Fibroblast of villous mesenchyme (primary cell): ENCODE data around the gene FAT1. TPM values are rescaled to one million over a fixed set of nuclear protein-coding genes. Genes with fewer than 3 reads are reported as not detected.

Experiments used
- DNase-seq: peaks from one replicate; pipeline ENCODE4 v3.0.0-alpha.2; 2010; ENCODE audit warnings: low read depth
- H3K4me3 ChIP-seq: 2 replicates; pipeline ENCODE4 v1.5.1; 2011; ENCODE audit warnings: low read depth, mild to moderate bottlenecking, low read length
- total RNA-seq: library from RNA; depleted of rRNA; stranded (reverse); fragments of >200 nt; gene quantifications from 2 replicates; pipeline ENCODE4 v1.2.3, GENCODE V29; 2012
- TF ChIP-seq, protein P1 (sequence below): IDR thresholded peaks from 2 replicates; pipeline ENCODE4 v1.5.1; 2012; ENCODE audit warnings: low read depth, mild to moderate bottlenecking, low read length; ENCODE audit not compliant: insufficient read depth

Gene FAT1
- total RNA-seq, 1 donor: 454 TPM

DNA sequence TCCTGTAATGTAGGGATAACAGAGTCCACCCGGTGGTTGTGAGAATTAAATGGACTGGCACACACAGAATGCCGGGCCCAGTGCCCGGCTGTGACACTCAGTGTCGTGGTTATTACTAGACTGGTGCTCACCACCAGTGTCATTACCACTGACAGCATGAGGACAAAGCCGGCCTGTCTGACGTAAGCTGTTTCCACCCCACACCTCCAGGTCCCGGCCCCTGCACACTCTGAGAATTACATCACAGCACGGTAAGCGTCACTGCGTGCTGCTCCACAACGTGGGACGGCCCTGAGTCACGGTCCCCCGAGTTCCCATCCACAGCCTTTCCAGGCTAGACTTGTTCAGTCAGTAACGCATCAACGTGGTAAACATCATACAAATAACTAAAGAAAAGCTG, 22.9 kb downstream of the FAT1 start:
- no peak overlapping the region for H3K4me3 ChIP-seq
- peak; percentile 28 for DNase-seq
- TF ChIP-seq, protein P1, sequence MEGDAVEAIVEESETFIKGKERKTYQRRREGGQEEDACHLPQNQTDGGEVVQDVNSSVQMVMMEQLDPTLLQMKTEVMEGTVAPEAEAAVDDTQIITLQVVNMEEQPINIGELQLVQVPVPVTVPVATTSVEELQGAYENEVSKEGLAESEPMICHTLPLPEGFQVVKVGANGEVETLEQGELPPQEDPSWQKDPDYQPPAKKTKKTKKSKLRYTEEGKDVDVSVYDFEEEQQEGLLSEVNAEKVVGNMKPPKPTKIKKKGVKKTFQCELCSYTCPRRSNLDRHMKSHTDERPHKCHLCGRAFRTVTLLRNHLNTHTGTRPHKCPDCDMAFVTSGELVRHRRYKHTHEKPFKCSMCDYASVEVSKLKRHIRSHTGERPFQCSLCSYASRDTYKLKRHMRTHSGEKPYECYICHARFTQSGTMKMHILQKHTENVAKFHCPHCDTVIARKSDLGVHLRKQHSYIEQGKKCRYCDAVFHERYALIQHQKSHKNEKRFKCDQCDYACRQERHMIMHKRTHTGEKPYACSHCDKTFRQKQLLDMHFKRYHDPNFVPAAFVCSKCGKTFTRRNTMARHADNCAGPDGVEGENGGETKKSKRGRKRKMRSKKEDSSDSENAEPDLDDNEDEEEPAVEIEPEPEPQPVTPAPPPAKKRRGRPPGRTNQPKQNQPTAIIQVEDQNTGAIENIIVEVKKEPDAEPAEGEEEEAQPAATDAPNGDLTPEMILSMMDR: no peak

DNA sequence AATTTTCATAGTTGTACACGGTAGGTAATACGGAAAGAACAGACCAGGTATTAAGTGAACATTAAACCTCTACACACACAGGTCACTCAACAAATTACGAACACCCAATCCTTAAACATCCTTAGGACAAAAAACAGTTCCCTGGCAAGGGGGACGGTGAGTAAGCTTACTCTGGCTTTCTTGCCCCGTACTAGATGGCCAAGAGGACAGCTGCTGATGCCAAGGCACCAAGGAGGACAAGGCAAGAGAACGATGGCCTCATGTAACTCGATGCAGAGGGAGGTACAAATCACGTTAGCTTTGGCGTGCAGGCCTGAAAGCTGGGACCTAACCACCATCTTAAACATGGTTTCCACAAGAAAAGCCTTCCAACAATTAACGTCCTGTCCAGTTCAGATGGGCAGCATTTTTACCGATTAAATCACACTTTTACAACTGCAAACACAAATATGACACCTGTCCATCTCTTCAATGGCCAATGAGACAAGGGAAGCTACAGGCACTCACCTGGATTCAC, 23.7 kb downstream of the FAT1 start:
- DNase-seq: no peak
- H3K4me3 ChIP-seq: no peak overlapping the region
- TF ChIP-seq, protein P1: no peak

DNA sequence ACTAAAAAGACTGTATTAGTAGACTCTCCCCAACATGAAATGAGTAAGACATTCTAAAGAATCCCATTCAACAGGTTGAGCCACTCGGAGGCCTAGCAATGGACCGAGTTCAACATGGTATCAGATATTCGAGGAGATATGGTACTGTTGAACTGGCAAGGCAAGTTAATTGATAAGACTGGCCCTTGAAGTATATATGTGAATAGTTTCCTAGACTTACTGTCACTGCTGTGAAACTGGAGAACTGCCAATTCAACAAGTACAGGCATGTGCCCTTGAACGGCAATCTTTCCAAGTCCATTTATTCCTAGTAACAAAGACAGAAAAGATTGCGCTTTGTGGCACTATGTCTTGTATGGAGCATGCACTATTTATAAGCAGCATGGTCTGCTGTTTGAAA, 24.4 kb downstream of the FAT1 start:
- TF ChIP-seq, protein P1: no peak
- no peak overlapping the region for H3K4me3 ChIP-seq
- no peak for DNase-seq

DNA sequence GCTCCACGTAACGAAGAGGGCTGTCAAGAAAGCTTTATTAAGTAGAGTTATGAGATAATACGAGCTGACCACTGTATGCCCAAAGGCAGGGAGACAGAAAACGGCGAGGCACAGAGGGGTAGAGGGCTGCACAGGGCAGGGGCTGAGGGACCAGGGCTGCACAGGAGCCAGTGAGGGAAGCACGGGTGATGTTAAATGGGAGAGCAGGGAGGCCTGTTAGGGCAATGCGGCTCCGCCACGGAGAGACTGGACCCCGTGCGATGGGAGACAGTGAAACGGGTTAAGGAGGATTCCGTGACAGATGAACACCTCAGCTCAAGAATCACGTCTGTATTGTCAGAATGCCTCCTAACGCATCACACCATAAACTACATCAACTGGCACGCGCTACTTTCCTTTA, 25.1 kb downstream of the FAT1 start:
- DNase-seq: no peak
- TF ChIP-seq, protein P1: no peak

DNA sequence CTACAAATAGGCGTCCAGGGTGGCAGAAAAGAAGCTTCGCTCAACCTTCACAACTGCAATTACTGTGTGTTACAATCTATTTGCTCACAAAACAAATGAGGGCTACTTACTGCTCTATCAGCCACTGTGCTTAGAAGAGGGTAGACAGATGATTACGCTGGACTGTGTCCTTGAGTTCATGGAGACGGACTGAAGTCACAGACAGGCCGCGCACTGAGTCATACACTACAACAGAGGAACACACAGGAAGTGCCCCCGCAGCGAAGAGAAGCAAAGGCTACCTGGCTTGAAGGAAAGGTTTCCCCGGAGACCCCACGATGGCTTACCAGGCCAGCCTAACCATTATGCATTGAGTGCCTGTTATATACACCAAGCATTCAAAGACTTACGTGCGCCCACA, 25.6 kb downstream of the FAT1 start:
- TF ChIP-seq, protein P1: no peak
- H3K4me3 ChIP-seq: no peak overlapping the region
- no peak for DNase-seq

More for the DNA sequence above, 25.1 kb downstream of the FAT1 start:
- no peak overlapping the region for H3K4me3 ChIP-seq

DNA sequence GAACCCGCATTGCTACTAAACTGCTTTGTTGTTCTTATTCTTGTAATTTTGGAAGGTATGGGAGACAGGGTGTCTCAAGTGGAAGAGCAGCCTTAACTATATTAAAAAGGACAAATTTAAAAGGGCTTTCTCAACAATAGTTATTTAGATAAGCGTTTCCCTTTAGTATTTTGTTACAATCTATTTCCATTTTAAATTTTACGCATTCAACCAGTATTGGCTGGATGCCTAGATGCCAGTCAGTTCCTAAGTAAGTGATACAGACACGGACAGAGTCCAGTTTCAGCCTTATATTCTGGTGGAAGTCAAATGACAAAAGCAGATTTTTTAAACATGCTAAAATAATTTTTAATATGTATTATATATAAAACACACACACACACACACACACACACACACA, 28.3 kb downstream of the FAT1 start:
- H3K4me3 ChIP-seq: no peak overlapping the region
- DNase-seq: no peak
- TF ChIP-seq, protein P1: no peak

DNA sequence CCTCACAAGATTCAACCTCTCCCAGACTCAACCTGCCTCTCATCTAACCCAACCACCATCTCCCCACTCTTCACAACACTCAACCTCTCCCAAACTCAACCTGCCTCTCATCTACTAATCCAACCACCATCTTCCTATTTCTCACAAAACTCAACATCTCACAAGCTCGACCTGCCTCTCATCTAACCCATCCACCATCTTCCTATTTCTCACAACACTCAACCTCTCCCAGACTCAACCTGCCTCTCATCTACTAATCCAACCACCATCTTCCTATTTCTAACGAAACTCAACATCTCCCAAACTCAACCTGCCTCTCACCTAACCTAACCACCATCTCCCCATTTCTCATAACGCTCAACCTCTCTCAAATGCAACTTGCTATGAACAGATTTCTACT, 29.8 kb downstream of the FAT1 start:
- no peak for DNase-seq
- TF ChIP-seq, protein P1: no peak
- H3K4me3 ChIP-seq: no peak overlapping the region
